Pancreas (tissue), 10 donors: Measurements from ENCODE around the gene DYNLT2. TPM values are rescaled to one million over a fixed set of nuclear protein-coding genes. Genes with fewer than 3 reads are reported as not detected.

Source experiments
- ATAC-seq, 4 donors: fragments of 200-7000 bp; cut with Tn5 transposase; one replicate each; pipeline versions ENCODE4 v1.8.0 to v1.9.1; 2020; ENCODE audit warnings: mild to moderate bottlenecking in 4 of 4, moderate library complexity in 4 of 4
- DNase-seq, 6 donors: peaks; one replicate each; pipeline ENCODE4 v3.0.0-alpha.2; 2020
- FAIRE-seq: peaks from 2 replicates; lab custom pipeline; 2012; peaks lifted over from hg19 to GRCh38; lab: Jason Lieb, UNC
- H3K27ac ChIP-seq, 4 donors: fragments of 200-600 bp; sonication (generic); 1 replicate in 3 of 4; 2 replicates in 1 of 4; pipeline versions ENCODE4 v1.5.0 to v1.8.0; 2020
- H3K27me3 ChIP-seq, 4 donors: fragments of 200-600 bp; one replicate each; pipeline ENCODE4 v1.8.0; 2021
- H3K36me3 ChIP-seq, 3 donors: fragments of 200-600 bp; sonication (generic) in 1 of 3; one replicate each; pipeline versions ENCODE4 v1.5.0 to v1.8.0; 2020 to 2021
- H3K4me1 ChIP-seq, 3 donors: fragments of 200-600 bp; one replicate each; pipeline ENCODE4 v1.8.0; 2021
- H3K4me3 ChIP-seq, 4 donors: fragments of 200-600 bp; sonication (generic) in 2 of 4; one replicate each; pipeline versions ENCODE4 v1.5.0 to v1.8.0; 2020 to 2021
- H3K9me3 ChIP-seq, 4 donors: fragments of 200-600 bp; one replicate each; pipeline ENCODE4 v1.8.0; 2021
- WGBS, 2 donors: extraction: QIAGEN DNeasy Blood & Tissue Kit; methylation state at CpG; one replicate each; pipeline ENCODE4 v1.1.7; 2013; 5-methylcytosine and 5-hydroxymethylcytosine counted together
- intact Hi-C, 3 donors: fragments of 100-400 bp; cut with DNase I; formaldehyde crosslinking; loops; one replicate each; pipeline versions ENCODE4 v1.11.1 to v1.14.2; 2022
- polyA plus RNA-seq, 2 donors: library from polyadenylated mRNA; stranded (reverse); fragments of 200-250 nt; gene quantifications; one replicate each; pipeline ENCODE4 v1.2.3, GENCODE V29; 2013
- total RNA-seq, 6 donors: library from RNA; stranded (reverse); fragmentation: NEBNext Ultra II Directional in 4 of 6; extraction: Animal tissue kit (Norgen Biotek cat#: 25700) in 4 of 6; gene quantifications; one replicate each; pipeline versions ENCODE4 v1.2.1 to v1.2.4, GENCODE V29; 2021 to 2023
- TF ChIP-seq, protein P1 (sequence below), 4 donors: fragments of 200-600 bp; sonication (generic) in 3 of 4; IDR thresholded peaks; one replicate each; pipeline versions ENCODE4 v1.5.0 to v1.8.0; 2021; ENCODE audit warnings: antibody characterized with exemption in 4 of 4
- donor health status: healthy with polysubstance abuse.
- donor health status: DM: no; HTN: no; CAD: no; lungs with moderate emphysema.
- donor health status: DM: no; HTN: no; CAD: no.
- donor health status: control.
- donor health status: control.
- donor health status: Bipolar disorder and iron deficiency.
- donor health status: DM: yes; HTN: yes; CAD: no.
- donor health status: DM: no; HTN: no; CAD: no.
- donor health status: DM: no; HTN: no; CAD: no.
- donor health status: DM: yes; HTN: yes; CAD: no.

Gene DYNLT2
- total and polyA plus RNA-seq, 8 donors = 0.20 to 2.9 (median 1.1) TPM

DNA sequence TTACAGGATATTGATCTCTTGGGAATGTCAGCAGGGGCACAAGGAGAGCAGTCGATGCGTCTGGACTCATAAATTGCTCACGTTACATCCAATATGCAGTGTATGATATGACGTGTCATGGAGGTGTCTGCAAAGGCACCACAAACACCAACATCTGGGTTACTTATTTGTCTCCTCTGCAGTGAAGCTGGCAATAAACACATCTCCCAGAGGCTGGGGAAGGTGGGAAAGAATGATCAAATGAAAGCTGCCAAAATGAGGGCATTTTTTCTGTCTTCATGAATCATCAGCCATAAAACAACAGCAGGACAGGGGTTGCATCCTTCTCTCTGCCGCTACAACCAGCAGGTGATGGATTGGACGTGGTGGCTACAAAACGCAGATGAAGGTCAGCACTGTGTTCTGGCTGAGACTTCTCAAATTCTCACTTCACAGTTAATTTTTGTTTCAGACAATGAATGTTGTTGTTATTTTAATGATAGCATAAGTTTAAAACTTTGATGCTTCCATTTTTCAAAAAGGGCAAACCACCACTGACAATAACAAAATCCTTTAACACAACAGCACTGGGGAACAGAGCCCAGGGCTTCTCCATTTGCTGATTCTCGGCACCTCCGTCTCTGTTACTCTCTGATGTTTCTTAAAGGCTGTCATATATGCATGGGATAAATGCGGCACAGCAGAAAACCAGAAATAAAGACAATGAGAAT lies 47.5 kb upstream of the DYNLT2 start:
- Histone ChIP-seq H3K9me3 (no peaks in the 10 kb centered on the region), H3K4me3 (no peak overlapping the region), H3K27ac (peak overlapping the region in 2 of 4 donors; percentile 4 to 80), H3K4me1 (peaks cover 0 to 16% (median 7%) of the 10 kb centered on the region in 3 donors), H3K36me3 (no peaks in the 10 kb centered on the region), H3K27me3 (no peaks in the 10 kb centered on the region)
- DNase-seq (no peak), FAIRE-seq (no peak), ATAC-seq (no peak)
- 71 to 73% methylated on average over 10 of the region's 10 CpGs for WGBS, 2 donors
- TF ChIP-seq, protein P1, sequence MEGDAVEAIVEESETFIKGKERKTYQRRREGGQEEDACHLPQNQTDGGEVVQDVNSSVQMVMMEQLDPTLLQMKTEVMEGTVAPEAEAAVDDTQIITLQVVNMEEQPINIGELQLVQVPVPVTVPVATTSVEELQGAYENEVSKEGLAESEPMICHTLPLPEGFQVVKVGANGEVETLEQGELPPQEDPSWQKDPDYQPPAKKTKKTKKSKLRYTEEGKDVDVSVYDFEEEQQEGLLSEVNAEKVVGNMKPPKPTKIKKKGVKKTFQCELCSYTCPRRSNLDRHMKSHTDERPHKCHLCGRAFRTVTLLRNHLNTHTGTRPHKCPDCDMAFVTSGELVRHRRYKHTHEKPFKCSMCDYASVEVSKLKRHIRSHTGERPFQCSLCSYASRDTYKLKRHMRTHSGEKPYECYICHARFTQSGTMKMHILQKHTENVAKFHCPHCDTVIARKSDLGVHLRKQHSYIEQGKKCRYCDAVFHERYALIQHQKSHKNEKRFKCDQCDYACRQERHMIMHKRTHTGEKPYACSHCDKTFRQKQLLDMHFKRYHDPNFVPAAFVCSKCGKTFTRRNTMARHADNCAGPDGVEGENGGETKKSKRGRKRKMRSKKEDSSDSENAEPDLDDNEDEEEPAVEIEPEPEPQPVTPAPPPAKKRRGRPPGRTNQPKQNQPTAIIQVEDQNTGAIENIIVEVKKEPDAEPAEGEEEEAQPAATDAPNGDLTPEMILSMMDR (IDR thresholded peaks at IDR 0.05) = no peak
- intact Hi-C loops = loop anchor here in 2 of 3 donors (10.0 kb wide), 1 partner anchor 726 kb away; no protein-coding TSS in a partner anchor

DNA sequence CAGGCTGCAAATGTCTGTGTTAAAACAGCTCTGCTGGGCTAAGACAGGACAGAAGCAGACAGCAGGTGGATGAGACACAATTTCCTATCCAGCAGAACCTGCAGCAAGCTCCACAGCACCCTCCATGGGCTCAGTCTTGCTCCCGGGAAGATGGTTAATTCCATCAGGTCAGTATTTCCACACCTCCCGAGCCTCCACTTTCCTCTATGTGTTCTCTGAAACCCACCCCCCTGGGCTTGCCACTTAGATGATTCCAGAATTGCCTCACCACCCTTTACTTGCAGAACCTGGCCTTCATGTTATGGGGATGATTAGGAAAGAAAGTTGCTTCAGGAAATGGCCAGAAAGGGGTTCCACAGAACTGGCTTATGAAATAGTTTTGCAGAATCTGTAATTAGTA lies 43.8 kb upstream of the DYNLT2 start:
- no peak for ATAC-seq
- 78 to 84% methylated on average over 2 of the region's 2 CpGs for WGBS, 2 donors
- intact Hi-C loops = loop anchor here in 2 of 3 donors (10.0 kb wide), 1 partner anchor 730 kb away; no protein-coding TSS in a partner anchor
- DNase-seq = no peak
- Histone ChIP-seq H3K9me3 (no peaks in the 10 kb centered on the region), H3K4me1 (peaks cover 0 to 10% (median 0%) of the 10 kb centered on the region in 3 donors), H3K4me3 (no peak overlapping the region), H3K36me3 (no peaks in the 10 kb centered on the region), H3K27ac (no peak overlapping the region), H3K27me3 (no peaks in the 10 kb centered on the region)
- TF ChIP-seq, protein P1 (IDR thresholded peaks at IDR 0.05) = no peak
- FAIRE-seq = no peak

DNA sequence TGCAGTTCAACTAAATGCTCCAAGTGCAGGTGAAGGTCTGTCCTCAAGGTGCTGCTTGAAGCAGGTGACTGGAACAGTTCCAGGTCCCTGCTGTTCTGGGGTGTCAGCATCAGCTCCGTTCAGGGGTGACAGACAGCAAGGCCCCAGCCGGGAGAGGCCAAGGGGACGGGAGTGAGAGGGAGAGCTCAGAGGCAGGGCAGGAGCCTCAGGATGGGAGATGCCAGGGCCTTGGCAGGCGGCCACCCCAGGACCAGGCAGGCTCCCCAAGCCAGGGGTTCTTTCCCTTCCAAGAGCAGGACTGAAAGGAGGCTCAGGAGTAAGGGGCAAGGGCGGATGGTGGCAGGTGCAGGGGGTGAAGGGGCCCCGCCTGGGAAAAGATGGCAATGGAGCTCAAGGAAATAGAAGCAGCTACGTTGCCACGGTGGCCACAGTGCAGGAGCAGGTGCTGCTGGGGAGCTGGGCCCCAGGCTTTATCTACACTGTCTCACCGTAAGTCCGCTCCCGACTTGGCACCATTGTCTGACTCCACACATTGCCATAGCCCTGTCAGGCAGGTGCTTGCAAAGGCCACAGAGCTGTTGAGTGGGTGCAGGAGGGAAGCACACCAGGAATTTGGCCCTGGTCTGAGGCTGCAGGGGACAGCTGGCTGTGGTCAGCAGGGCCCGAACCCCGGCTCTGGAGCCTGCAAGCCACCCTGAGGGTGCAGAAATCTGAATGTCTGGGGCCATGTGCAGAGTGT lies 43.1 kb upstream of the DYNLT2 start:
- no peak overlapping the region for H3K27ac ChIP-seq
- TF ChIP-seq, protein P1 (IDR thresholded peaks at IDR 0.05) = no peak
- no peak for FAIRE-seq
- intact Hi-C loops = loop anchor here in 2 of 3 donors (10.0 kb wide), 1 partner anchor 730 kb away; no protein-coding TSS in a partner anchor
- WGBS, 2 donors = 48 to 50% methylated on average over 13 of the region's 13 CpGs
- no peaks in the 10 kb centered on the region for H3K27me3 ChIP-seq
- peak in 1 of 6 donors; percentile 10 for DNase-seq
- H3K4me3 ChIP-seq = no peak overlapping the region
- H3K4me1 ChIP-seq = peaks cover 0 to 9% (median 0%) of the 10 kb centered on the region in 3 donors
- H3K9me3 ChIP-seq = no peaks in the 10 kb centered on the region
- ATAC-seq = no peak
- no peaks in the 10 kb centered on the region for H3K36me3 ChIP-seq

DNA sequence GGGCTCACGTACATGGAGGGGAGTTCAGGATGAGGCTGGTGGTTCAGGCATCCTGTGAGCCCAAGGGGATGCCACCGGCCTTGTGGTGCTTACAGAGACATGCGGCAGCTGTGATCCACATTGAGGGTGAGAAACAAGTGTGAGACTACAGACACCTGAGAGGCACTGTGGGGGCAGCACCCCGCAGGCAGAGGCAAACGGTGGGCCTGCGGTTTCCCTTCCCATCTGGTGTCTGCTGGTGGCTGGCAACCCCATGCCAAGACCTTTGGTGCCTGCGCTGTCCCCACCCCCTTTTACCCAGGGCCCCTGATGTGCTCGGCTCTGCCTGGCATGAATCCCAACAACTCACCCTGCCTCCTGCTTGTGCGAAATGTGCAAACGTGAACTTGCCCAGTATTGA lies 42.0 kb upstream of the DYNLT2 start:
- TF ChIP-seq, protein P1 (IDR thresholded peaks at IDR 0.05) = no peak
- ATAC-seq (no peak), FAIRE-seq (no peak), DNase-seq (peak in 1 of 6 donors; percentile 7)
- WGBS, 2 donors = 82 to 88% methylated on average over 10 of the region's 10 CpGs
- Histone ChIP-seq H3K9me3 (no peaks in the 10 kb centered on the region), H3K4me3 (no peak overlapping the region), H3K27me3 (no peaks in the 10 kb centered on the region), H3K36me3 (no peaks in the 10 kb centered on the region), H3K27ac (no peak overlapping the region), H3K4me1 (peaks cover 0 to 9% (median 0%) of the 10 kb centered on the region in 3 donors)
- intact Hi-C loops = loop anchor here in 2 of 3 donors (10.0 kb wide), 1 partner anchor 731 kb away; no protein-coding TSS in a partner anchor
